Measurements from ENCODE around the gene SYK. TPM values are rescaled to one million over a fixed set of nuclear protein-coding genes. Genes with fewer than 3 reads are reported as not detected.

Gene SYK
- total RNA-seq, 1 donor from 2014 or later = 2.0 TPM

DNA sequence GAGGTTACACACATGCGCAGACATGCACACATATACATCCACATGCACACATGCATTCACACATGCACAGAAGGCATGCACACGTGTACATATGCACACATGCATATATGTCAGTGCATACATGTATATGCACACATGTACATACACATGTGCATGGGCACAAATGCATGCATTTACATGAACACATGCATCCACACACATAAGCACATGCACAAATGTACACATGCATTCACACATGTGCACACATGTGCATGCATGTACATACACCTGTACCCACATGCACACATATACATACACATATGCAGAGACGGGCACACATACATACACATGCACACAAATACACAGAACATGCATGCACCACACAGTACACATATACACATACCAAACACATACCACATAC is 97.7 kb downstream of the SYK start:
- DNase-seq (ENCODE audit: low spot score in 2 of 2) = no peak
- FAIRE-seq = no peak

DNA sequence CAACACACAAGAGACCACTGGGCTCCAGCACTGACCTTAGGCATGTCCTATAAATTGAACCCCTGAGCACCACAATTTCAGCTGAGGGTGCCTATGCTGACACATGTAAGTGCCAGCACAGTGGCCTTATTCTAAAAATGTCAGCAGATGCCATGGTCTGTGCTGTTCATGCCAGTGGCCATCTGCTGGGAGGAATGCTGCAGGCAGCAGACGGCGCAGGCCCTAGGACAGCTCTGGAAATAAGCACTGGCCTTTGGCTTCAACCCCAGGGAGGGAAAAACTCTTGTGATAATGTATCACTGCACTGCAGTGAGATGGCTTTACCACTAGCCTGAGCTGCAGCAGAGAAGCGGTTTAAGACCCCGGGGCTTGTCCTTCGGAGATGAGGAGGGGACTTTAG is 98.5 kb downstream of the SYK start:
- no peak for DNase-seq (ENCODE audit: low spot score in 2 of 2)
- no peak for FAIRE-seq

DNA sequence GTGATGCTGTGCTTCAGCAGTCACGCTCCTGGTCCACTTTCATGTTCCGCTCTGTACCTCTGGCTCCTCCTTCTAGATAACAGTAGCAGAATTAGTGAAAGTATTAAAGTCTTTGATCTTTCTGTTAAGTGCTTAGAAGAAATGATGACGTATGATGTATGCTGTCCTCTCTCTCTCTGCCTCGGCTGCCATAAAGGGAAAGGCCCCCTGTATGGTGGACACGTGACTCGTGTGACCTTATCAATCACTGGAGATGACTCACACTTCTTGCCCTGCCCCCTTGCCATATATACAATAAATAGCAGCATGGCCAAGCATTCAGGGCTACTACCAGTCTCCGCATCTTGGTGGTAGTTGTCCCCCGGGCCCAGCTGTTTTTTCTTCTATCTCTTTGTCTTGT is 100.3 kb downstream of the SYK start:
- FAIRE-seq = no peak
- no peak for DNase-seq (ENCODE audit: low spot score in 2 of 2)

GRCh38 chr9:90903766-90904424 is 102.3 kb downstream of the SYK start:
- DNase-seq (ENCODE audit: low spot score in 2 of 2) = no peak
- no peak for FAIRE-seq

- FAIRE-seq (no peak), DNase-seq (ENCODE audit: low spot score in 2 of 2) (no peak)
These were observed 103.3 kb downstream of the SYK start for GRCh38 chr9:90904706-90905478.

GRCh38 chr9:90905822-90906221 is 104.2 kb downstream of the SYK start:
- FAIRE-seq = no peak

GRCh38 chr9:90906316-90907055 is 104.9 kb downstream of the SYK start:
- FAIRE-seq = no peak
- no peak for DNase-seq (ENCODE audit: low spot score in 2 of 2)

More at GRCh38 chr9:90905822-90906221, 104.2 kb downstream of the SYK start:
- DNase-seq (ENCODE audit: low spot score in 2 of 2) = no peak

GRCh38 chr9:90907056-90907445 is 105.4 kb downstream of the SYK start:
- FAIRE-seq (no peak), DNase-seq (ENCODE audit: low spot score in 2 of 2) (no peak)

DNA sequence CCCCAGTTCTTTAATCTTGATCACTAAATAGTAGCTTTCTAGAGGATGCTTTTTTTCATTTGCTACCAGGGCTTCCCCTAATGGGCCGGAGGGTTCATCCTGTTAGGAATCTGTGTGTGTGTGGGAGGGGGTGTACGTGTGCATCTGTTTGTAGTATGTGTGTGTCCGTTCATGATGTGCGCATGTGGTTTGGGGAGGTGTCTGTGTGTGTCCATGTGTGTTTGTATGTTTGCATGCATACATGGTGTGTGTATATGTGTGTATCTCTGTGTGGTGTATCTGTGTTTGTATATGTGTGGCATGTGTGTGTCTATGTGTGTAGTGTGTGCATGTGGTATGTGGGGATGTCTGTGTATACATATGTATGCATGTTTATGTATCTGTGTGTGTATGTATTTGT is 106.2 kb downstream of the SYK start:
- no peak for FAIRE-seq
- no peak for DNase-seq (ENCODE audit: low spot score in 2 of 2)

DNA sequence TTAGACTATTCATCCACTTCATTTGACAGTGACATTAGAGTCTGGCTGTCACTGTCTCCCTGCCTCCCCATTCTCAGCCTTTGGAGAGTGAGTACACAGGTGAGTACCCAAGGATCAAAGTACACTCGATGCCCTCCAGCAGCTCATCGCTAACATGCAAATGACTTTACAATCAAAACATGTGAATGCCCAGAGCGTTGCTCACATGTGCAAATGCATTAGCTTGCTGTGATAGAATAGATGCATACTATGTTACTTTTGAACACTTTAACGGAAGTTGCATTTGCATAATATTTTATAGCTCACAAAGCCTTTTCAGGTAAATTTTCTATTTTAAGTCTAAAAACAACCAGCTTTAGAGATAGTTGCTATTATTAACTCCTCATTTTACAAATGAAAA is 107.6 kb downstream of the SYK start:
- no peak for FAIRE-seq
- DNase-seq (ENCODE audit: low spot score in 2 of 2) = no peak

- DNase-seq (ENCODE audit: low spot score in 2 of 2) = no peak
- FAIRE-seq = no peak
These were observed 108.2 kb downstream of the SYK start for GRCh38 chr9:90909747-90910283.

GRCh38 chr9:90914196-90914595 is 112.6 kb downstream of the SYK start:
- DNase-seq (ENCODE audit: low spot score in 2 of 2) (no peak), FAIRE-seq (no peak)

DNA sequence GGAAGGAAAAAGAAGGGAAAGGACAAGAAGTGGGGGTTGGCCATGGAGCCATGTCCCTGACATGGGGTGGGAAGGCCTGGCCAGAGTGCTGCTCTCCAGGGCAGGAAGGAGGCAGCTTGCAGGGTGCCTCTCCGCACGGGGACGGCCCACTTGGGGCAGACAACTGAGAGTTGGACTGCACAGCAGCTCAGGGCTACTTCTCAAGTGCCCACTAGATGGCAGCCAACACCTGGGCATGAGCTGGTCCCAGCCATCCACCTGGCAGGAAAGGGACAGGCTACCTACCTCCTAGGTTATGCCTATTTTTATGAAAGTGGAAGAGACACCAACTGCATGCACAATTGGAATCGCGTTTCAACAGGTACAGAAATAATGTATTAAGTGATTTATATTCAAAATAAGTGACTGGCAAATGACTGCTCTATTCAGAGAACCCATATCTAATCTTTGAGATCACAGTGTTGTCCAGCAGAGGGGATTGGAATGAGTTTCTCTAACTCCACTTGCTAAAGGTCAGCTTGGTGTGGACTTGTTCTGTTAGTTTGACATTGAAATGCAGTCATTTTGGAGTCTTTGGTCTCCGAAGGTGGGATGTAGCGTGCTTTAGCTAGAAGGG is 113.4 kb downstream of the SYK start:
- DNase-seq (ENCODE audit: low spot score in 2 of 2) (peak; percentile 52 to 91), FAIRE-seq (no peak)

DNA sequence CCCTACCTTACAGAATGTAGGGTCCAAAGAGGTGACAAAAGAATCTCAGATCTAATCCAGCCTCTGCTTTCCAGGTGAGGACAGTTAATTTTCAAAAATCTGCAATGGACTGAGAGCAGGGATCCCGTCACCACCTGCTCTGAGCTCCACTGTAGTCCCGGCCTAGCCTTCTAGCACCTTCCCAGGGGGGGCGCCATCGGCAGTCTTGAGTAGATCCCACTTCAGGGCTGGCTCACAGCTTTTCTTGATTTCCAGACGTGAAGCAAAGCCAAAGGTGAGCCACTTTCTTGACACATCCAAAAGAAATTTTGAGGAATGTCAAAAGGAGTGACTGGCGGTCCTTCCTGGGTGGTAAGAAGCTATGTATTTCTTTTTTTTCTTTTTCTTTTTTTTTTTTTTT is 114.1 kb downstream of the SYK start:
- DNase-seq (ENCODE audit: low spot score in 2 of 2) (no peak), FAIRE-seq (no peak)

- FAIRE-seq (no peak), DNase-seq (ENCODE audit: low spot score in 2 of 2) (no peak)
These were observed 114.6 kb downstream of the SYK start for GRCh38 chr9:90916147-90916734.

- FAIRE-seq = no peak
- DNase-seq (ENCODE audit: low spot score in 2 of 2) = no peak
These were observed 118.3 kb downstream of the SYK start for GRCh38 chr9:90919883-90920282.

- DNase-seq (ENCODE audit: low spot score in 2 of 2) = peak; percentile 15 to 18
These were observed 119.5 kb downstream of the SYK start for GRCh38 chr9:90921104-90921503.

GRCh38 chr9:90921969-90922368 is 120.3 kb downstream of the SYK start:
- no peak for DNase-seq (ENCODE audit: low spot score in 2 of 2)
- FAIRE-seq = no peak

More at GRCh38 chr9:90921104-90921503, 119.5 kb downstream of the SYK start:
- FAIRE-seq = no peak

DNA sequence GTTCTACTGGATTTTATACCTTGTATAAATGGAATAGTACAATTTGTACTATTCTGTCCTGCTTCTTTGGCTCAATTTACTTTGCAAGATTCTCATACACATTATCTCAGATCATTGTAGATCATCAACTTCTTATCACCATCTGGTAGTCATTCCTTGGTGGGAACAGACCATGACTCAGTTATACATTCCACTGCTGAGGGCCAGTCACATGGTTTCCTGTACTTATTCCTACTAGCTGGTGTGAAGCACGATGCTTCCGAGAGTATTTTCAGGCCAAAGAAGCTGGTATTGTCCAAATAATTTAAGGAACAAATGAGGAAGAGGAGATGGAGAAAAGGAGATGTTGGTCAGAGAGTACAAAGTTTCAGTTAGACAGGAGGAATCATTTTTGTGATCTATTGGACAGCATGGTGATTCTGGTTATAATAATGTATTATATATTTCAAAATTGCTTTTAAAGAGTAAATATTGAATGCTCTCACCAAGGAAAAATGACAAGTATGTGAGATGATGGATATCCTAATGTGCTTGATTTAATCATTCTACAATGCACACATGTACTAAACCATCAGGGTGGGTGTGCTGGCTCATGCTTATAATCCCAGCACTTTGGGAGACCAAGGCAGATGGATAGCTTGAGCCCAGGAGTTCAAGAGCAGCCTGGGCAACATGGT is 124.1 kb downstream of the SYK start:
- DNase-seq (ENCODE audit: low spot score in 2 of 2) (no peak), FAIRE-seq (no peak)

GRCh38 chr9:90926936-90927335 is 125.3 kb downstream of the SYK start:
- DNase-seq (ENCODE audit: low spot score in 2 of 2) (no peak), FAIRE-seq (no peak)

Measured in frontal cortex (tissue), 4 donors.